SK-N-SH (cell line): Measurements from ENCODE around the gene GID4.

Source experiments
- CTCF ChIP-seq: fragments of 200-600 bp; sonication (generic); IDR thresholded peaks from 2 replicates; pipeline ENCODE4 v1.6.1; 2017; ENCODE audit warnings: antibody characterized with exemption, mild to moderate bottlenecking, moderate library complexity
- SIN3A ChIP-seq: IDR thresholded peaks from 2 replicates; pipeline ENCODE4 v1.6.1; 2012; ENCODE audit warnings: low read depth, mild to moderate bottlenecking, low read length, moderate library complexity, borderline replicate concordance

DNA sequence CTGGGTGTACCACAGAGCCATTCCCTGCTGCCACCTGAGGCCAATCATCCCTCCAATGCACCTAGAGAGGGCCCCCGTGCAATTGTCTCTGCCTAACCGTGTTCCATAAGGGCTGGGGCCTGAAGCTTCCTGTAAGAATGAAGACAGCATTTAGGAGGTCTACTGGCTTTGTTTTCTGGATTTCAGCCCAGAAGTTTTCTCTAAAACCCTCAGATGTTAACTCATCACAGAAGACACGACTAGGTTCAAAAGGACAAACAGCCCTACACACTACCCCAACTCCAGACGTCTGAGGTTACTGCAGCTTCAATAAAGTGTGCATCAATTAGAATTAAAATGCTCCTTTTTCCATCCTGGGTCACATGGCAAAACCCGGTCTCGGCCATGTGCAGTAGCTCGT, 37.7 kb downstream of the GID4 start:
- TF ChIP-seq SIN3A (no peak), CTCF (no peak)
